ENCODE measurements around the gene ABTB2.

Gene ABTB2

DNA sequence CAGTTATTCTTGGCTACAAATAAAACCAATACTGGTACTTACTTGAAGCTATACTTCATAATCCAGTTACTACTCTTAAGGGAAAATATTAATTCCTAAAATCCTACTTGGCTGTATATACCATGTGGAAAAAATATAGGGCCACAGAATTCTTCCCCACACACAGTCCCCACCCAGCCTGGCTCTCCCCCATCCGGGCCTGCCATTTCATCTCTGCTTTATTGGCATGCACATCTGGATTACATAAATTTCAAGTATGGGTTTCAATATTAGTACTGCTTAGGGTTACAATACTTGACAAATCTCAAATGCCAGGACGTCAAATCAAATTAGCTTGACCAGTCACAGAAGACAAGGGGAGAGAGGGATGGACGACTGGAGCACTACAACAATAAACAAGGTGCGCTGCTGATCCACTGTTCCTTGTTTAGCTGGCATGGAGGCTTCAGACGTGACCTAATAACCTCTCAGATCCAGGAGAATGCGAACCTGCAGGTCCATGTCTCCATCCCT lies 81.4 kb downstream of the ABTB2 start:
- H3K27ac Mint-ChIP-seq: no peak overlapping the region
- DNase-seq (no peak), ATAC-seq (no peak)
- no peaks in the 10 kb centered on the region for H3K9me3 Mint-ChIP-seq
- H3K27me3 Mint-ChIP-seq: no peaks in the 10 kb centered on the region
- H3K4me3 Mint-ChIP-seq: no peak overlapping the region
- H3K4me1 Mint-ChIP-seq: peaks cover 21% of the 10 kb centered on the region

DNA sequence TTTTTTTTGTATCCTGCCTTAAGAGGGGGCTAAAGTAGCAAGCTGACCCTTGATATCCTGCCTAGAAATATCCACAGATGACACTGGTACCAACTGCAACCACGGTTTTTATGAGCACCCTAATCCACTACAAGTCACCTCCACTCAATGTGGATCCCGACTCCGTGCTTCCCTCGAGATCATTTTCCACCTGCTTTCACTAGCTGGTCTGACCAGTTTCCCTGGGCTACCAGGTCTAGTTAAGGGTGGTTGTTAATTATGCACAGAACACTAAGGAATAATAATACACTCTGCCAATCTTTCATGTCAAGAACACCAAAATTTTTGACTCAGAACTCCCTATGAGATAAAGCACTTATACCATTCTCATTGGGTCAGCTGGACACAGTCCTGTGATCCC lies 82.3 kb downstream of the ABTB2 start:
- Mint-ChIP-seq H3K27me3 (no peaks in the 10 kb centered on the region), H3K4me3 (no peak overlapping the region), H3K4me1 (peaks cover 17% of the 10 kb centered on the region), H3K9me3 (no peaks in the 10 kb centered on the region), H3K27ac (no peak overlapping the region)
- ATAC-seq (no peak), DNase-seq (no peak)

DNA sequence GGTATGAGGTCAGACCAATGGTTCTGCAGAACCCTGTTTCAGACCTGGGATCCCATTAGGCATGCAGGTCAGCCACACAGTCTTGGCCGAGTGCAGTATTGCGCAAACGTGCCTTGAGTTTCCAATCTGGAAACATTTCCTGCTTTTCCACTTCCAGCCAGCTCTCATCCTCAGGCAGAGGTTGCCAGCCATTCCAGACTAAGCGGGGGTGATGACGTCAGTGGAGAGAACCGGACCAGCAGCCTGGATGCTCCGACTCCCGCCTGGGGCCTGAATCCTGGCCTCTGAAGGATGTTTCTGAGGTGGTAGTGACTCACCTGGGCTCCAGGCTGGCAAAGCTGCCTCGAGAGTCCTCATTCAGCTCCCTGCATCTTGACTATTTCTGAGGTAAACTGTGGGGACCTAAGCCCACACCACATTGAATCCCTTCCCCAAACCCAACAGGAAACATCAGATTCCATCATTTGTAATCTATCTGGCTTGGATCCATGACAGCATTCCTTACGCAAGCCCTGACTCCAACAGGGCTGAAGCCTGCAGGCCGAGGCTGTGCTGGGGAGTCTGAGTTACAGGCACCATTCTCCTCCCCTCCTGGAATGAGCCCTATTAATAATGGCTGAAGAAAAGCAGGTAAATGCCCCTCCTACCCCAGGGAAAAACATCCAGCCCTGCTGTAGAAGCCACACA lies 83.0 kb downstream of the ABTB2 start:
- DNase-seq (no peak), ATAC-seq (no peak)

DNA sequence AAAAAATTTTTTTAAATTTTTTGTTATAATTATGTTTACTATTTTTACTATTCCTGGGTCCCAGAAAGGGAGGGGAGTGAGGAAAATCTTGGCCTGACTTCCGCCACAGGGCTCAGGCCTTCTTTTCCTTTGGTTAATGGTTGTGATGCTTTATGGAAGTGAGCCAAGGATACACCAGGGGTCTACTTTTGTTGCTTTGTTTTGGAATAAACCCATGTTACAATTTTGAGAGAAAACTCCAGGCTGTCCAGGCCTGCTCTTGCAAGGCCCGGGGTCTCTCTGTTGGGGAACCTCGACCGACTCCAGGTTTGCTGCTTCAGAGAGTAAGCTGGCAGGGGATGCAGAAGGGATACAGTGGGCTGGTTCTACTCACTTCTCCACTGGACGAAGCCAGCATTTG lies 84.7 kb downstream of the ABTB2 start:
- DNase-seq: no peak
- Mint-ChIP-seq H3K9me3 (no peaks in the 10 kb centered on the region), H3K4me1 (peaks cover 17% of the 10 kb centered on the region), H3K27ac (no peak overlapping the region), H3K4me3 (no peak overlapping the region), H3K27me3 (peaks cover 10% of the 10 kb centered on the region)
- ATAC-seq: no peak

More for the DNA sequence above, 83.0 kb downstream of the ABTB2 start:
- no peak overlapping the region for H3K27ac Mint-ChIP-seq
- H3K9me3 Mint-ChIP-seq: no peaks in the 10 kb centered on the region
- H3K27me3 Mint-ChIP-seq: no peaks in the 10 kb centered on the region
- no peak overlapping the region for H3K4me3 Mint-ChIP-seq
- peaks cover 17% of the 10 kb centered on the region for H3K4me1 Mint-ChIP-seq

DNA sequence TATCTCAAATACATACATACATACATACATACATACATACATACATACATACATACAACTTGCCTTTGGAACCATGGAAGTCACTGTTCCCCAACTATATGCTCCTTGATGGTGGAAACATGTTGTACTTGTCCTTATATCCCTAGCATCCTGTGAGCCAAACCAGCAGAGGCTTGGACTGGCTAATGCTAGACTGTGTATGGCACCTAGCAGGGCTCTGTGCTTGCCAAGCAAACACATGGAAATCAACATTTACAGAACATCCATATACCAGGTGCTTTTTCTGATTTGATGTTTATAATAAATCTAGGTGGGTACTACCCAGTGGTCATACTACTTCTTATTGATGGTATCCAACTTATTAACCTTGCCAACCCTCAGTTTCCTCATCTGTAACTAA lies 86.1 kb downstream of the ABTB2 start:
- Mint-ChIP-seq H3K27ac (no peak overlapping the region), H3K4me3 (no peak overlapping the region), H3K4me1 (peaks cover 25% of the 10 kb centered on the region), H3K27me3 (peaks cover 12% of the 10 kb centered on the region), H3K9me3 (no peaks in the 10 kb centered on the region)
- DNase-seq (no peak), ATAC-seq (no peak)

DNA sequence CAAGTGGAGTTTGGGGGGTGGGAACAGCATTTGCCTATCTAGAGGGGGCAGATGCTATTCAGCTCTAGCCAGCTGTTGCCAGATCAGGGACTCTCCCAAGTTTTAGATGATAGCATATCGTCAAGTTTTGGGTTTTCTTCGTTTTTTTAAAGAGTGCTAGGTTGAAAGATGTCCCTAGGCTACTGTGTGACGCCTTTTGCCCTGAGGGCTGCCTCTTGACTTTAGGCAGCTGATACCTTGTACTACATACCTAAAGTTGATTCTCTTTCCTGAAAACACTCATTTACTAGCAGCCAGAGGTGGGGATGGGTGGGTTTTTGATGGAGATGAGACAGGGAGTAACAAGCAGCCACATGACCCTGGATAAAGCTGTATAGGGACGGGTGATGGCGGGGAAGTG lies 87.1 kb downstream of the ABTB2 start:
- Mint-ChIP-seq H3K4me3 (no peak overlapping the region), H3K9me3 (no peaks in the 10 kb centered on the region), H3K27ac (no peak overlapping the region), H3K4me1 (peaks cover 25% of the 10 kb centered on the region), H3K27me3 (peaks cover 12% of the 10 kb centered on the region)
- no peak for ATAC-seq
- no peak for DNase-seq

DNA sequence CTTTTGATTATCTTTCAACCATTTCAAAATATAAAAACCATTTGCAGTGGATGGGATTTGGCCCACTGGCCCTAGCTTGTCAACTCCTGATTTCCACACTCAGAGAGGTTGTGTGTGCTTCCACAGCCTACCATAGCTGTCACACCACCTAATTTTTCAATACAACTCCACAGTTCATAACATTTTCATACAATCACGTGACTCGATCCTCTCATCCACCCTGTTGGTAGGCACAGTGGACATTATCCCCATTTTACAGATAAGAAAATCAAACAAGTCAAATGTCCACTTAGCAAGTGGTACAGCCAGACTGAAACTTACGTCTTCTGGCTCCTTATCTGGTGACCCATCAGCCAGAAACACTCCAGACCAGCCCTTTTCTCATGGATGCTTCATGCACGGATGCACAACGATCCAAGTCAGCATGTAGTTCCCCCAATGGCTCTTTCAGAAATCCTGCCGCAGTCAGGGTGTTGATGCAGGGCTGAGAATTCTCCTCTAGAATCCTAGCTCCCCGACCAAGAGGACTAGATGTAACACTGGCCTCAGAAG lies 88.0 kb downstream of the ABTB2 start:
- H3K4me1 Mint-ChIP-seq: peaks cover 16% of the 10 kb centered on the region
- ATAC-seq (no peak), DNase-seq (no peak)
- H3K4me3 Mint-ChIP-seq: no peak overlapping the region
- H3K27ac Mint-ChIP-seq: no peak overlapping the region
- H3K9me3 Mint-ChIP-seq: no peaks in the 10 kb centered on the region
- peaks cover 12% of the 10 kb centered on the region for H3K27me3 Mint-ChIP-seq

DNA sequence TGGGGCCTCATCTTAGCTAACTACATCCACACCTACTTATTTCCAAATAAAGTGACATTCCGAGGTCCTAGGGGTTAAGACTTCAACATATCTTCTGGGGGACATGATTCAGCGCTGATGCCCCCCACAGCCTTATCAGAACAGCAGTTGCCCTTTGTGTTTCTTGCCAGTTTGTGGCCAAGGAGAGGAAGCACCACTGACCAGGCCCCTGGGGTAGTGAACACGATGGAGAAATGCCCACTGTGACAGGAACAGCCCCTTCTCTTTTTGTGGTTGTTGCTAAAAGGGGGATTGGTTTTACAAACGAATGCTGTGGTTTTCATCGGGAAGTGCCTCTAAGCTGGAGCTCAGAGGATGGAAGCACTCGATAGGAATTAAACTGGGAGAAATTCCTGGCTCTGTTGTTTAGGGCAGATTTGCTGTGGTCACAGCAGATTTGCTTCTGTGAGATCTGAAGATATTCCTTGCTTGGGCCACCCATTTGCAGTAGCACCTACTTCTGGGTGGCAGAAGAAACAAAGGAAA lies 88.8 kb downstream of the ABTB2 start:
- no peak for DNase-seq

DNA sequence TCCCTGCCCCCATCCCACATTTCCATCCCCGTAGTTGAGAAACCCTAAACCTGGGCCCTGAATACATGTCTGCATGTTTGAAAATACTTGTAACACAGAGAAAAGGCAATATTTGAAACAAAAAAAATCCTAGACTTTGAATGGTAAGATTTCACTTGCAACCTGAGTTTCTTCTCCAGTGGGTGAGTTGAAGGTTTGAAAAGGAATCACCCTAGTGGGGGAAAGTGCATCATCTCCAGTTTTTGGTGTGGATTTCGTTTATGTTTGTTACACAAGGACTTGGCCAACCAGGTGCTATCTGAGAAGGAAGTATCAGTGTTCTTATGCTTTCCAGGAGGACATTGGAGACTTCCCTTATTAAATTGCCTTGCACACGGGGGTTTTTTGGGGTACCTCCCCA lies 90.4 kb downstream of the ABTB2 start:
- H3K27ac Mint-ChIP-seq: no peak overlapping the region

More for the DNA sequence above, 88.8 kb downstream of the ABTB2 start:
- peak overlapping the region in 1 of 2 donors; percentile 52 for H3K27ac Mint-ChIP-seq
- H3K9me3 Mint-ChIP-seq: no peaks in the 10 kb centered on the region
- no peak for ATAC-seq
- no peak overlapping the region for H3K4me3 Mint-ChIP-seq
- peaks cover 12% of the 10 kb centered on the region for H3K27me3 Mint-ChIP-seq
- H3K4me1 Mint-ChIP-seq: peaks cover 16% of the 10 kb centered on the region

DNA sequence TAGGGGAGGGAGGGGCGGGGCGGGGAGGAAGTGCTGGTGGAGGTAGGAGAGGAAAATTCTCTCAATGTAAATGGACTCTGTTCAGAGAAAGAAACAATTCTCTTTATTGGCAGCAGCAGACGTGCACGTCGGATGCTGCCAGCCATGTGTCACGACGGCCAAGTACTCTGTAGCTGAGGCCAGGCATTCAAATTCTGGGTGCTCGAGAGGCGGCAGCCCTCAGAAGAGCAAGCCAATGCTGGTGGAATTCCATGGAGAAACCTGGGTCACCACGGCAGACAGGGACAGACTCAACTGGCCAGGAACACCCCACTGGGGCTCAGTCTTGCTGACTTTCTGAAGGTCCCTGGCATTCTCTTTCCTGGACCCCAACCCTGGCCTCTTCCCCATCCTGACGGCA lies 90.8 kb downstream of the ABTB2 start:
- Mint-ChIP-seq H3K27ac (no peak overlapping the region), H3K9me3 (no peaks in the 10 kb centered on the region), H3K27me3 (peaks cover 12% of the 10 kb centered on the region), H3K4me3 (no peak overlapping the region), H3K4me1 (peaks cover 27% of the 10 kb centered on the region)
- DNase-seq (no peak), ATAC-seq (no peak)

More for the DNA sequence above, 90.4 kb downstream of the ABTB2 start:
- H3K4me3 Mint-ChIP-seq: no peak overlapping the region
- no peak for ATAC-seq
- no peak for DNase-seq
- H3K9me3 Mint-ChIP-seq: no peaks in the 10 kb centered on the region
- peaks cover 27% of the 10 kb centered on the region for H3K4me1 Mint-ChIP-seq
- H3K27me3 Mint-ChIP-seq: peaks cover 12% of the 10 kb centered on the region

DNA sequence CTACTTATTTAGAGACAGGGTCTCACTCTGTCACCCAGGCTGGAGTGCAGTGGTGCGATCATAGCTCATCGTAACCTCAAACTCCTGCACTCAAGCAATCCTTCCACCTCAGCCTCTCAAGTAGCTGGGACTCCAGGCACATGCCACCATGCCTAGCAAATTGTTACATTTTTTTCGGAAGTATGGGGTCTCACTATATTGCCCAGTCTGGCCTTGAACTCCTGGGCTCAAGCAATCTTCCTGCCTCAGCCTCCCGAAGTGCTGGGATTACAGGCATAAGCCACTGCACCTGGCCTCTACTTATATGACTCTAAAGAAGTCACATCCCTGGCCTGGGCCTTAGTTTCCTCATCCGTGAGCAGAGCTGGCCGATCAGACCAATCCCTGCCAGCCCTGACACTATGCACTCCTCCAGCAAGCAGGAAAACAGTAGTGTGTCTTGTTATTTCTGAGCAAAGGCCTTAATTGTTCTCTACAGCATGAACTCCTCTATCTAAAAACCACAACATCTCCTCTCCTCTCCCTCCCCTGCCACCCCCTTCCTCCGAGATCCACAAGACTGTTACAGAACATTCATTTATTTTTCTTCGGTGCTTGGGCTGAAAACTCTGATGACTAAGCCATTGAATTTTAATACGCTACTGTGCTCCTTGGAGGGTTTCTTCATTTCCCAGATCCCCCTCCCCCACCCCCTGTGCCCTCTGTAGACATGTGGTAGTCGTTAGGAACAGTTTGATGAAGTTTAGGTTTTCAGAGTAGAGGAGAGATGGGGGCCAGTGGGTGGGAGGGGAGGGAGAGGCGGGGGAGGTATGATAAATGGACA lies 91.5 kb downstream of the ABTB2 start:
- Mint-ChIP-seq H3K27me3 (peaks cover 12% of the 10 kb centered on the region), H3K27ac (peak overlapping the region; percentile 54 to 75), H3K4me1 (peaks cover 27% of the 10 kb centered on the region), H3K9me3 (no peaks in the 10 kb centered on the region), H3K4me3 (no peak overlapping the region)
- ATAC-seq: no peak
- DNase-seq: no peak

DNA sequence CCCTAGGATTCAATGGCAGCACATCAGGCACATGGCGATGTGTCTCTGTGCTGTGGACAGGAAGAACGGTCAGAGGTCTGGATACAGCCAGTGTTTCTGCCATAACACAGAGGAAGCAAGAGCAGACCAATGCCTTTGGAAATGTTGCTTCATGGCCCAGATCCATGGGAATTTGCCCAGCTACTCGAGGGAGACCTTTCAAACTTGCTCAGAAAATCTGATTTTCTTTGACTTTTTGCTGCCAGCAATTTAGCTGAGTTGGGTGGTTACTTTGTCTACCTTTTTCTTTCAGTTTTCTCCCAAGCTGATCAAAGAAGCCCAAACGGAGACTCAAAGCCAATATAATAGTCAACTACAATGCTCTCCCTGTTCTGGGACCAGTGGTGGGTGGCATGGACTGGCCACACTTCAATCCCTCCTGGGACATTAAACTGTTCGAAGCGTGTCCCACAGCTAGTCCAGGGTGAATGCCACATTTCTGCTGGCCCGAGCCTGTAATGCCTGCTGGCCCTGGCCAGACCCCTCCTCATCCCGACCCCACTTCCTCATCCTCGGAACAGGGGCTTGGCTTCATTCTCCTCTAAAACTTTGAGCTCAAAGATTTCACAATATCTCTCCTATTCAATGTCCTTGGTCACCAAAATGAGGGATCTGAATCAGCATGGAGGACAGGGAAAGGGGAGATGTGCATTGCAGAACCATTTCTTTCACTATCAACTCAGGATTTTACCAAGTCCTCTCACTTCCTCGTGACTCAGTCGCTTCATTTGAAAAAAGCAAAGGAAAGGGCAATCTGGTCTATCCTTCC lies 93.3 kb downstream of the ABTB2 start:
- peaks cover 12% of the 10 kb centered on the region for H3K27me3 Mint-ChIP-seq
- H3K27ac Mint-ChIP-seq: no peak overlapping the region
- peaks cover 27% of the 10 kb centered on the region for H3K4me1 Mint-ChIP-seq
- no peak overlapping the region for H3K4me3 Mint-ChIP-seq
- H3K9me3 Mint-ChIP-seq: no peaks in the 10 kb centered on the region
- ATAC-seq: no peak
- no peak for DNase-seq

DNA sequence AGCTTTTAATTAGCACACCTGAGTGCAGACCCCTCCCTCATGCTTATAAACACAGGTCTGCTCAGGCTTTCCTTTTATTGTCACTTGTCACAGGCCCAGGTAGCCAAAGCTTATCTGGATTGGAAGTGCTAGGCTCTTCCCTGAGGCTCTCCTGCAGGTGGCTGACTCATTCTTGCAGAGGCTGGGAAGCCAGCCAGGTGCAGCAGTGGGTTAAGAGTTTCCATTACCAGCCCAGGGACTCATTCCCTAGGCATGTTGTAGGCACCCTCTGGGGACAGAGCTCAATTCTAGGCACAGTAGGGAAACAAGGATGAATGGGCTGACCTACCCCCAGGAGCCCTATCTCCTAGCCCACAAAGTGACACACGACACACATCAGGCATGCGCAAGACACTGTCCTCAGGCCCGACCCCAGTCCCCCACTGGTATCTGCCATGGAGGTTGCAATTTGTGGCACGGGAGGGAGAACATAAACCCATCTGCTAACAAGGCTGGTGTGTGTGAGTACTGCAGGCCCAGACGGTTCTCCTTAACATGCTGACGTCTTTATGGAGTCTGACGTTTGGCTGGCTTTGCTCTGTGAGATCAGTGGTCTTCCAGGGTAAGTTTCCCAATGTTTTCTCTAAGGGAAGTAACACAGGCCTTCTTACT lies 94.2 kb downstream of the ABTB2 start:
- Mint-ChIP-seq H3K4me3 (no peak overlapping the region), H3K4me1 (peaks cover 27% of the 10 kb centered on the region), H3K9me3 (no peaks in the 10 kb centered on the region), H3K27me3 (peaks cover 6% of the 10 kb centered on the region), H3K27ac (no peak overlapping the region)
- ATAC-seq: no peak
- DNase-seq: no peak

DNA sequence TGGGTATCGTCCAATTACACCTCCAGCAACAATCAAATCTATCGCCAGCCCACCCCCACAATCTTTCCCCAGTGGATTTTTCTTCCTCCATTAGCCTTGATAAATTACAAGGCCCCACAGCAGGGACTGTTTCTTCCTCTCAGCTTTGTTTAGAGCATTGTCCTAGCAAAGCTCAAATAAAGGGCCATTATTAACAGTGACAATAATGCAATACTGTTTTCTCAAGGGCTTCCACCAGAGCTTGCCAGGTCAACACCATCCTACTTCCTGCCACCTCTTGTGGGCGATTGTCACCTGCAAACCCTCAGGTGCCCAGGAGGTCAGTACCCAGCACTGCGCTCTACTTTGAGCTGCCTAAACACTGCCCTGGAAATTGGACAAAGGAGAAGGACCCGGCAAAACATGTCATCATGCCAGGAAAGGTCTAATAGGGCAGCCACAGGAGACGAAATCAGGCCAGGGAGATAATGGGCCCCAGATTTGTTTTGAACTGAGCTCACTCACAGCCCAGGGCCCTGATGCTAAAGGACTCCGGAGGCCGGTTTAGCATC lies 95.2 kb downstream of the ABTB2 start:
- H3K27me3 Mint-ChIP-seq: no peaks in the 10 kb centered on the region
- peaks cover 27% of the 10 kb centered on the region for H3K4me1 Mint-ChIP-seq
- no peak for ATAC-seq
- no peaks in the 10 kb centered on the region for H3K9me3 Mint-ChIP-seq
- no peak overlapping the region for H3K4me3 Mint-ChIP-seq
- DNase-seq: no peak
- no peak overlapping the region for H3K27ac Mint-ChIP-seq
